Fibroblast of skin of right biceps (primary cell): ENCODE measurements around the gene LINGO3.

ENCODE experiments used
- DNase-seq: peaks from one replicate; pipeline ENCODE4 v3.0.0-alpha.2; 2013

Gene LINGO3

DNA sequence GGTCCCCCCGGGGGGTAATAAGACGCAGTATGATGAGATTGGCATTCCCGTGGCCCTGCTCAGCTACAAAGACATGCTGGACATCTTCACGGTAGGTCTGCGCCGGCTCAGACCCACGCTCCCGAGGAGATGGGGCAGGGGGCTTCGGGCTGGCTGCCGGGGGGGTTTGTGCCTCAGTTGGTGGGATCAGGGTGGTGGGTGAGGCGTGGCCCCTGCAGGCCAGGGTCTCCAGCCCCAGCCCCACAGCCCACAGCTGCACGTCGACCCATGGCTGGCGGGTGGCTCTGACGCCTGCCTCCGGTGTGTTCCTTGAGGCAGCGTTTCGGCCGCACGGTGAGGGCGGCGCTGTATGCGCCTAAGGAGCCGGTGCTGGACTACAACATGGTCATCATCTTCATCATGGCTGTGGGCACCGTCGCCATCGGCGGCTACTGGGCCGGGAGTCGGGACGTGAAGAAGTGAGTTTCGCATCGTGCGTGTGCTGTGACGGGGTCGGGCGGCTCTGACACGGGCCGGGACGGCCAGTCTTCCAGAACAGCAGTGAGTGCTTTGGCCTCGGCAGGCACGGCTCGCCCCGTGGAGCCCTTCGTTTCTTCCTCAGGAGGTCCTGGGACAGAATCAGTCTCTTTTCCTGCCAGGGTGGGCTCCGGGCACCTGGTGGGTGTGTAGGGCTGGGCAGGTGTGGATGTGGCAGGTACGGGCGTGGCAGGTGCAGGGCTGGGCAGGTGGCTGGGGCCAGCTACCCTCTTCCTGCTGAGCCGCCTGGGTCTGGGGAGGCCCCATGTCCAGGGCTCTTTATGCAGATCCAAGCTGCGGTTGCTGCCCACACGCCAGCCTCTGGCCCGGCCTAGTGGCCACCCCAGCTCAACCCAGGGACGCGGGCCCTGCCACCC is 31.0 kb upstream of the LINGO3 start:
- DNase-seq = no peak

DNA sequence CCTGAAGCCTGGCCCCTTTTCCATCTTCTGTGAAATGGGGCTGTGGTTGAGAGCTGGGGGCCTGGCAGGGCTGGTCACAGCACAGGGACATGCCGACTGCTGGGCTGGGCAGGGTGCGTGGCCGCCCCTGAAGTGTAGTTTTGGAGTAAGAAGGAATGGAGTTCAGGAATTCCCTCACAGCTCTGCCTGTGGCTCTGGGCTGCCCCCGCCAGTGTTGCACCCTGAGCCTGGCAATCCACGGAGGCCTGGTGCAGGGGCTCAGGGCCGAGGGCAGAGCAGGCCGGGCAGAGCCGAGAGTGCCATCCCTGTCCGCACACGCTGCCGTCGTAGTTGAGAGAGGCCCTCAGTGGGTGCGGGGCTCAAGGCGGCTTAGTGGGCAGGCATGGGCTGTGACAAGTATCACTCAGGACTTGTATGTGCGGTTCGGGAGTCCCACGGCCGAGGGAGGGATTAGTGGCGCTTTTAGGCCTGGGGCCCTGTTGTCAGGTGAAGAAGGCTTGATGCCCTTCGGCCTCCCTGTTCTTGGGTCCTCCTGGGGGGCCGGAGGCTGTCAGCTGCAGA is 30.2 kb upstream of the LINGO3 start:
- DNase-seq = no peak

DNA sequence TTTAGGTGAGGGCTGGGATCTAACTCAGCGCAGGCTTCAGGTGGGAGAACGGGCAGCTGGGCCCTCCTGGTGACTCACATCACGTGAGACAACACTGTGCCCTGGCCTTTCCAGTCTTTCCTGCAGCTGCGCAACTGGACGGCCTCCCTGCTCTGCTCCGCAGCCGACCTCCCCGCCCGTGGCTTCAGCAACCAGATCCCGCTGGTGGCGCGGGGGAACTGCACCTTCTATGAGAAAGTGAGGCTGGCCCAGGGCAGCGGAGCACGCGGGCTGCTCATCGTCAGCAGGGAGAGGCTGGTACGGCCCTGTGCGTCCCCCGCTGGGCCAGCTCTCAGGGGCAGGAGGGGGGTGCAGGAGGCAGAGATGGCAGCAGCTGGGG is 29.4 kb upstream of the LINGO3 start:
- DNase-seq = peak; percentile 63

DNA sequence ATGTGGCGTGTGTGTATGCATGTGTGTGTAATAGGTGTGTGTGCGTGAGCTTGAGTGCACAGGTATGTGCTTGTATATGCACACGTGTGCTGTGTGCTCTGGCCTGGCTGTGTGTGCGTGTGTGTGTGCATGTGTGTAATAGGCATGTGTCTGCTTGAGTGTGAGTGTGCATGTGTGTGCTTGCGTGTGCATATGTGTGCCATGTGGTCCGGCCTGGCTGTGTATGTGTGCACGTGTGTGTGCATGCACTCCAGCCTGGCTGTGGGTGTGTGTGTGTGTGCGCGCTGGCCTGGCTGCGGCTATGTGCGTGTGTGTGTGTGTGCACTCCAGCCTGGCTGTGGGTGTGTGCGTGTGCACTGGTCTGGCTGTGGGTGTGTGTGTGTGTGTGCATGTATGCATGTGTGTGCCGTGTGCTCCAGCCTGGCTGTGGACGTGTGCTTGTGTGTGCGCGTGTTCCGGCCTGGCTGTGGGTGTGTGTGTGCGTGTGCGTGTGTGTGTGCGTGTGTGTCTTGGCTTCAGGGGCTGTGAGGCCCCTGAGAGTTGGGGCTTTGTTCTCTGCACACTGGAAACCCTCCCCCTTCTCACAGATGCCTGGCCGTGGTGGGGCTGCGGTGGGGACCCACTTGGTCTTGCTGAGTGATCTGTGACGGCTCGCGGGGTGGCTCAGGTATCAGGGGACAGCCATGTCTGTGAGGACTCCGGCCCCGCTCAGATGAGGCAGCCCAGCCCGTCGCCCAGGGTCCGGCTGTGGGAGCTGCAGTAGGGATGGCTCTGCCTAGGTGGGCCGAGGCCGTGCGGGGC is 28.8 kb upstream of the LINGO3 start:
- no peak for DNase-seq

DNA sequence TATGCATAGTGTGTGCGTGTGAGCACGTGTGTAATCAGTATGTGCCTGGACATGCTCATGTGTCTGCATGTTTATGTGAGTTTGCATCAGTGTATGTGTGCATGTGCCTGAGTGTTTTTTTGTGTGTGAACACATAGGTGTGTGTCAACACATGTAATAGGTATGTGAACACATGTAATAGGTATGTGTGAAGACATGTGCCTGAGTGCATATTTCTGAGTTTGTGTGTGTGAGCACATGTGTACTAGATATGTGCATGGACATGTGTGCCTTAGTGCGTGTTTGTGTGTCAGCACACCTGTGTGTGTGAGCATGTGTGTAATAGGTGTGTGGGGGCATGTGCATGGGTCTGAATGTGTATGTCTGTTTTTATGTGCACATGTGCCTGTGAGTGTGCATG is 27.9 kb upstream of the LINGO3 start:
- no peak for DNase-seq

DNA sequence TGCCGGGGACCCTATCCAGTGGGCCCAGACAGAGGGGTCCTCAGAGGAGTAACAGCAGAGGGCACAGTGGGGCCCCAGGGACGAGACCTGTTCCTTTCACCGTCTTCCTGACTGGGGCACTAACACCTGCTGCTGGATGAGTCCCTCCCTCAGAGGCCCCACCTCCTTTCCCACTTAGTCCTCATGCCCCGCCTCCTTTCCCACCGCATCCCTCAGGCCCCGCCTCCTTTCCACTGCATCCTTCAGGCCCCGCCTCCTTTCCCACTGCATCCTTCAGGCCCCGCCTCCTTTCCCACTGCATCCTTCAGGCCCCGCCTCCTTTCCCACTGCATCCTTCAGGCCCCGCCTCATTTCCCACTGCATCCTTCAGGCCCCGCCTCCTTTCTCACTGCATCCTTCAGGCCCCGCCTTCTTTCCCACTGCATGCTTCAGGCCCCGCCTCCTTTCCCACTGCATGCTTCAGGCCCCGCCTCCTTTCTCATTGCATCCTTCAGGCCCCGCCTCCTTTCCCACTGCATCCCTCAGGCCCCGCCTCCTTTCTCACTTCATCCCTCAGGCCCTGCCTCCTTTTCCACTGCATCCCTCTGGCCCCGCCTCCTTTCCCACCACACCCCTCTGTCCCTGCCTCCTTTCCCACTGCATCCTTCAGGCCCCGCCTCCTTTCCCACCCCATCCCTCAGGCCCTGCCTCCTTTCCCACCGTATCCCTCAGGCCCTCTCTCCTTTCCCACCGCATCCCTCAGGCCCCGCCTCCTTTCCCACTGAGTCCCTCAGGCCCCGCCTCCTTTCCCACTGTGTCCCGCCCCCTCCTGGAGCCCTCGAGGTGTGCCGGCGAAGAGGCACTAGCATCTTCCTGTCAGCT is 27.3 kb upstream of the LINGO3 start:
- no peak for DNase-seq

DNA sequence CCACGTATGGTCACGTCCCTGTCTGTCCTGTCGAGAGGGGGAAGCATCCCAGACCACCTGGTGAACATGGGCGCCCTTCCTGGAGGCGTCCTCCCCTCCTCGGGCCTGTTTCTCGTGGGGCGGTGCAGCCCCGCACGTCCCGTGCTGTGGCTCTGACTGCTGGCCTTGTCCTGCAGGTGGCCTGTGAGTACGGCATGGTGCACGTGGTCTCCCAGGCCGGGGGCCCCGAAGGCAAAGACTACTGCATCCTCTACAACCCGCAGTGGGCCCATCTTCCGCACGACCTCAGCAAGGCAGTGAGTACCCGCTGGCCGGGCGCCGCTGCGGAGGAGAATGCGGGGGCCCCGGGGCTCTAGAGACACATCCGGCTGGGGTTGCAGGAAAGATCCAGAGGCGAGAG is 26.5 kb upstream of the LINGO3 start:
- no peak for DNase-seq

DNA sequence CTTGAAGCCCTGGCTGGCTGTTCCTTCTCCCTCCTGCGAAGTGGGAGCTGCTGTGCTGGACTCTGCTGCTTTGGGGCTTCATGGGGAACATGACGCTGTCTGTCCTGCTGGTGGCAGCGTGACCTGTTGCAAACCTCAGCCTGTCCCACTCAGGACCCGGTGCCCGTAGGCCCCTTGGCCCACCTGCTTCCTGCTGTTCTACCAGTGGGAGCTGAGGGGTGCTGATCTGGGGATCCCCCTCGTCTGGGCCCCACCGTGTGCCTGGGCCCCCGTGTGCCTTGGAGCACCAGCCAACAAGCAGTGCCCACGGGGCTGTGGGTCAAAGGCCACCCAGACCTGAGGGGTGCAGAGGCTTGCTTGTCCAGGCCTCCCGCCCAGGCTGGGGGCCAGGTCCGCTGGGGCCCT is 25.9 kb upstream of the LINGO3 start:
- no peak for DNase-seq

DNA sequence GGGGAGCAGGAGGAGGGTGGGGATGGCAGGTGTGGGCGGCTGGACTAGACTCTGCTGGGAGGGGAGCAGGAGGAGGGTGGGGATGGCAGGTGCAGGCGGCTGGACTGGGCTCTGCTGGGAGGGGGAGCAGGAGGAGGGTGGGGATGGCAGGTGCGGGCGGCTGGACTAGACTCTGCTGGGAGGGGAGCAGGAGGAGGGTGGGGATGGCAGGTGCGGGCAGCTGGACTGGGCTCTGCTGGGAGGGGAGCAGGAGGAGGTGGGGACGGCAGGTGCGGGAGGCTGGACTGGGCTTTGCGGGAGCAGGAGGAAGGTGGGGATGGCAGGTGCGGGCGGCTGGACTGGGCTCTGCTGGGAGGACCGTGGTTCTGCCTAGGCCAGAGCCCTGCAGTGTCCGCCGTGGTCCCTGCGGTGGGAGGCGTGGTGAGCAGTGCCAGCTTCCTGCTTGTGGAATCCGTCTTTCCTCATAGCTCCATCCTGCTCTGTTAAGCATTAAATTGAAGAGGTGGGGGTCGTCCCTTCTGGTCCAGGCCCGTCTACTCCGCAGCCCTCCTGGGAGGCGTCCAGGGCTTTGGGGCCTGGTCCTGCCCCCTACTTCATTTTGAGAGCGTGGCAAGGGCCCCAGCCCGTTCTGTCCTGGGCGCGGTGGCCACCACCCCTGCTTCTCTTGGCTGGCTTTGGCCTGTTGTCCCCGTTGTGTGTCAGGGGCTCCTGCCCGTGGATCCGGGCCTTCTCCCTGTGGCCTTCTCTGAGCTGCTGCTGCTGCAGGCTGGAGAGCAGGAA is 25.3 kb upstream of the LINGO3 start:
- DNase-seq = no peak

DNA sequence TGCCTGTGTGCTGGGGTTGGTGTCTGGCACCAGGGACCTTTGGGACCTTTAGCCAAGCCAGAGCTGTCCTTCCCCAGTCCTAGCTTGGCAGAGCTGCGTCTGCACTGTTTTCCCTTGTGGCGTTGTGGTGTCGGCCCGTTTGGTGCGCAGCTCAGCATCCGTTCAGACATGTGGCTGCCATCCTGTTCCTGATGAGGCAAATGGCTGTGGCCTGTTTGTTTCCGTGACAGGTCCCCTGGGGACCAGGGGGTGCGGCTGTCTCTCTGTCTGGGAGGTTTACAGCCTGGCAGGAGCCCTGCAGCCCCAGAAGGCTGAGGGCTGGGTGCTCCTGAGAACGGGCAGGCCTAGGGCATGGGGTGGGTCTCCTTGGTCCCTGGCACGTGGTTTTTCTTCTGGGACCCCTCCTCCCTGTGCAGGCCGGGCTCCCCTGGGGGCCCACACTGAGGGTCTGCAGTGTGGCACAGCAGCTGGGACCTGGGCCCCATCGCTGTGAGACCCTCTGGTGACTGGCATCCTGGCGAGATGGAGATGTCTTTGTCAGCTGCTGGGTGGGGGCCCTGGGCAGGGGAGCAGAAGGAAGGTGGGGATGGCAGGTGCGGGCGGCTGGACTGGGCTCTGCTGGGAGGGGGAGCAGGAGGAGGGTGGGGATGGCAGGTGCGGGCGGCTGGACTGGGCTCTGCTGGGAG is 24.5 kb upstream of the LINGO3 start:
- DNase-seq = no peak

DNA sequence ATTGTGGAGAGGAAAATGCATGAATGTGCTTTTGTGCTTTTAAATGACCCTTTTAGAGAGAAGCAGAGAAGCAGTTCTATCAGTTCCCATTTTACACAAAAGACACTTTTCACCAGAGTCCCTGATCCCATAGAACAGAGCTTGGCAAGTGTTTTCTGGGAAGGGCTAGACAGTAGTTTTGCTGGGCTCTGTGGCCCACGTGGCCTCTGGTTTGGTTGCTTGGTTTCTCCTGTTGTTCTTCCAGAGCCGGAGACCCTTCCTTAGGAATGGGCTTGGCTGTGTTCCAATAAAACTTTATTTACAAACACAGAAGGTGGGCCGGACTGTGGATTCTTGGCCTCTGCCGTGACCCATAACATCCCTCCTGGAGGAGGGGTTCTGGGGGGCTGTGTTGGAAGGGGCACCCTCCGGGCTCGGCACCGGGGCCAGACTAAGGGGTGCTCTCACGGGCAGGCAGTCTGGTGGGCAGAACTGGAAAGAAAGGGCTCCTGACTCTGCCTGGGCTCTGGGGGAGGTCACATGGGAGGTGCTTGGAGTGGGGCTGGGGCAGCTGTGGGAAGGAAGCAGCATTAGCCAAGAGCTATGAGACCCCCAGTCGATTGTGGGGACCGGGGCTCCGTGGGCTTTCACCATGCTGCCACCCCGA is 23.8 kb upstream of the LINGO3 start:
- DNase-seq = no peak

DNA sequence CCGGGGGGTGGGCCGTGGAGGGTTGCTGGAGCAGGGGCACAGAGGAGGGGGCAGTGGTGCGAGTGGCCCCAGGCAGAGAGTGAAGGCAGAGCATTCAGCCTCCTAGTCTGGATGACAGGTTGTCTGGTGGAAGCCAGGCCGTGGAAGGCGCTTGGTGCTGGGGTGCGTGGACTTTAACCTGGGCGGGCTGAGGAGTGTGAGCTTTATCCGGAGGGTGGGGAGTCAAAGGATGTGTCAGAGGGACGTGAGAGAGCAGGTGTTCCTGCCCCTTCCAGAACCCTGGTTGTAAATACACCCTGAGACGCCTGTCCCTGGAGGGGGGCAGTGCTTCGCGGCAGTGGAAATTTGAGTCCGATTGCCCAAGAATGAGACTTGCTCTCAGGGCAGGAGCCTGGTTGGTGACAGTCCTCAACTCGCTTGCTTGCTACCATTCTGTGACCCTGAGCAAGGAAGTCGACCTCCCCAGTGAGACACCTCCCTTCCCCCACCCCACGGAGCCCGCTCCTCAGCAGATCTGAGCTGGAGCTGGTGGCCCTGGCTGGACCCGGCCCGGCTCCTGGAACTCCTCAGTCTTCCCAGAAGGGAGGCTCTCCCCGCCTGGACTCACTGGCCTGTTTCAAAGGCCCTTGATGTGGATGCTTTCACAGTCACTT is 22.8 kb upstream of the LINGO3 start:
- DNase-seq = no peak

DNA sequence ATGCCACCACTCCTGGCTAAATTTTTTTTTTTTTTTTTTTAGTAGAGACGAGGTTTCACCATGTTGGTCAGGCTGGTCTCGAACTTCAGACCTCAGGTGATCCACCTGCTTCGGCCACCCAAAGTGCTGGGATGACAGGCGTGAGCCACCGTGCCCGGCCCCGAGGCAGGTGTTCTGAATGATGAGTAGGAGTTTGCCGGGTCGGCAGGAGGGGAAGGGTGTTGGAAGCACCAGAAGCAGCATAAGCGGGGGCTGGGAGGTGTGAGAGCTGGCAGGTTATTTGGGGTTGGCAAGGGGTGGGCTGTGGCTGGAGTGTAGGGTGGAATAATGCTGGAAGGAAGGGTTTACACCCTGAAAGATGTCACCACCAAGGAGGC is 22.3 kb upstream of the LINGO3 start:
- DNase-seq = no peak

DNA sequence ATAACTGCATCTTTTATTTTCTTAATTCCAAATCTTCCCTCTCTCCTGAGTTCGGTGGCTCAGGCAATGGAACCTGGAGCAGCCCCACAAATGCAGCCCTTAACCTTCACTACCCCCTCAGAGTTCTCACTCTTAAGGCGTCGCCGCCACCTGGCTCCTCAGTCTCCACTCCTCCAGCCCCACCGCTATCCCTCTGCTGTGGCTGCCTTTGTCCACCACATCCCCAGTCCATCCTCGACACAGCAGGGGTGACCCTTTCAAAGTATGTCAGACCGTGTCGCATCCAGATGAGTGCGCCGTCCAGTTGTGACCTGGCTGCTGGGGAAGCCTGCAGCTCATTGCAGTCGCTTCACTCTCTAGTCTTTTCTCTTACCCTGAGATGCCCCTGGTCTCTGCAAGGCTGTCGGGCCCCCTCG is 21.6 kb upstream of the LINGO3 start:
- no peak for DNase-seq

DNA sequence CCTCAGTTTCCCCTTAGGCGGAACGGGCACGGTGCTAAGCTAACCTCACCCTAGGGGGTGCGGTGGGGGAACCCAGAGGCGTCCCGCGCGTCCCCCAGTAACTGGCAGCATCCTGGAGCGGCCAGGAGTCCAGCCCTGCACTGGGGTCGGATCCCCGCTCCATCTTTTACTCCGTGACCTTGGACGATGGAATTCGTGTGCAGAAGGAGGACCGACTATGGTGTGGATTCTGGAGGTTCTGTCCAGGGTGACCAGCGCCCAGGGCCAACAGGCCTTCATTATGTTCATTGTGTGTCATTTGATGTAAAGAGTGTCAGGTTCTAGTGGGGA is 21.2 kb upstream of the LINGO3 start:
- DNase-seq = no peak

DNA sequence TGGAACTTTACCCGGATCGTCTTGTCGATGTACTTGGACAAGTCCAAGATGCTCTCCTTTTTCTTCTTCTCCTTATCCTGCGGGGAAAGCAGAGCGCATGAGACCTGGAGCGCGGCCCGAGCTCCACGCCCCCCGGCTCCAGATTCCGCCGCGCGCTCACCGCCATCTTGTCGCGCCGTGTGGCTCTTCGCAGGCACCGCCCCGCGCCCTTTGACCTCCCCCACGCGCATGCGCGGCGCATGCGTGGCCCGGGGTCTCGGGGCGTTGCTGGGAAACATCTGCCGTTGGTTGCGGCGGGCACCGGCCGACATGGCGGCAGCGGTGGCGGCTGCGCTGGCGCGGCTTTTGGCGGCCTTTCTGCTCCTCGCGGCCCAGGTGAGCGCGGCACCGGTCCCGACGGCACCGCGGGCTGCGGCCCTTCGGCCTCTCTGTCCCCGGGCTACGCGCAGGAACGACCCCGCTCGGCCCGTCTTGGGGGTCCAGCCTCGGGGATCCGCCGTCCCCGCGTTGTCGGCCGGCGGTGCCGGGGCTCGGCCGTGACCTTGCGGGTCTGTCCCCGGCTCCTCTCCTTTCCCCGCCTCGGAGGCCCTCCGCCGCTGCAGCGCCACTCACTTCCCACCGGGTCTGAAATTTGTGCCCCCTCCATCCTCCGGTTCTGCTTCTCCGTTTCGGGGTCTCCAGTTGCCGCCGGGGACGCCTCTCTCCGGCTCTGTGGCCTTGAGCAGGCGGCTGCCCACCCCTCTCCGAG is 20.6 kb upstream of the LINGO3 start, which contains the start of the genes LSM7 and SPPL2B:
Gene LSM7, minus strand, starts transcription at position 186 of the 748 bp plus-strand sequence. Its CDS starts 20 bp downstream, at position 166.
Gene SPPL2B, plus strand, starts transcription at position 284 of the 748 bp plus-strand sequence. Its CDS starts 26 bp downstream, at position 310.
- DNase-seq = peak; percentile 89

DNA sequence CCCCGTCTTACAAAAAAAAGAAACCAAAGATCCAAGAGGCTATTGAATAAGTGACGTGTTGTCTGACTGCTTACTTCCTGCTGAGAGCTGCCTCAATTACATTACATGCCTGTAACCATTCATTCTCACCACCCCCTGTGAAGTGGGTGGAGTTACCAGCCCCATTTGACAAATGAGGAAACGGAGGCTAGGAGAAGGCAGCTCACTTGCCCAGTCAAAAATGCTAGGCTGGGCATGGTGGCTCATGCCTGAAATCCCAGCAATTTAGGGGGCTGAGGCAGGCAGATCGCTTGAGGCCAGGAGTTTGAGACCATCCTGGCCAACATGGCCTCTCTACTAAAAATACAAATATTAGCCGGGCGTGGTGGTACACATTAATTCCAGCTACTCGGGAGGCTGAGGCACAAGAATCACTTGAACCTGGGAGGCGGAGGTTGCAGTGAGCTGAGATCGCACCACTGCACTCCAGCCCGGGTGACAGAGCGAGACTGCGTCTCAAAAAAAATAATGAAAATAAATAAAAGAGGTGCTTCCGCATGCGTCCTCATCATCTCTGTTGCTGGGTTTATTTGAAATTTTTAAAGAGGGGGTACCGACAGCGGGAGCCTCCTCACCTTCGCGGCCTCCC is 19.9 kb upstream of the LINGO3 start:
- DNase-seq = peak; percentile 91

DNA sequence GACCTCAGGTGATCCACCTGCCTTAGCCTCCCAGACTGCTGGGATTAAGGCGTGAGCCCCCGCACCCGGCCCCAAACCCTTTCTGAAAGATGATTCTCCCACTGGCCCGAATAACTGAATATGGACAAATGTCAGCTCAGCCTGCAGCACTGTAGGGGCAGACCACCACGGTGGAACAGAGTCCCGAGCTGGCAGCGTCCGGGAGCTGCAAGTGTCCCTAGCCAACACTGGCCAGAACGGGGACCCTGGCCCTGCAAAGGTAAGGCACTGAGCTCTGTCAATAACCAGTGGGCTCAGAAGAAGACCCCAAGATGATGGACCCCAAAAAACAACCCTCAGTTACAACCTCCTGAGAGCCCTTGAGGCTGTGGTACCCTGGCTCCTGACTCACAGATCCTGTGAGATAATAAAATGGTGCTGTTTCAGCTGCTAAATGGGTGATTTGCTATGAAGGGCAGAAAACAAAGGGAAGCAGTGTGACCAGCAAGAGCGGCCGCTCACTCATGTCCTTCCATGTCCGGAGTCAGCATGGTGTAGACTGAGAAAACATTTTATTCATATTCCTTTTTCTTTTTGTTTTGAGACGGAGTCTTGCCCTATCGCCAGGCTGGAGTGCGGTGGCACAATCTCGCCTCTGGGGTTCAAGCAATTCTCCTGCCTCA is 18.9 kb upstream of the LINGO3 start:
- no peak for DNase-seq
